Fibroblast of mammary gland (primary cell): Measurements from ENCODE around the gene IFNG.
"Not testable (repeated sequence)": the region's sequence is repeated elsewhere in the genome, so short reads cannot be mapped to it uniquely, and the experiment has no call there.

ENCODE experiments used
- DNase-seq: peaks from one replicate; pipeline ENCODE4 v3.0.0-alpha.2; 2010; ENCODE audit warnings: low read depth
- H3K4me3 ChIP-seq: 2 replicates; pipeline ENCODE4 v1.5.1; 2011; ENCODE audit warnings: low read depth, mild to moderate bottlenecking, low read length, moderate library complexity; ENCODE audit not compliant: control insufficient read depth
- TF ChIP-seq, protein P1 (sequence below): conservative IDR thresholded peaks from 2 replicates; pipeline ENCODE4 v1.5.1; 2011; ENCODE audit warnings: low read depth, low read length, inconsistent platforms; ENCODE audit not compliant: control insufficient read depth, insufficient read depth

Gene IFNG

GRCh38 chr12:68159681-68160304 is at the start of gene IFNG:
TSS of gene IFNG (minus strand) at chr12:68159740. CDS start at chr12:68159615, 125 bp downstream.
- no peak for DNase-seq
- H3K4me3 ChIP-seq = no peak within 1 kb of the TSS
- TF ChIP-seq, protein P1, sequence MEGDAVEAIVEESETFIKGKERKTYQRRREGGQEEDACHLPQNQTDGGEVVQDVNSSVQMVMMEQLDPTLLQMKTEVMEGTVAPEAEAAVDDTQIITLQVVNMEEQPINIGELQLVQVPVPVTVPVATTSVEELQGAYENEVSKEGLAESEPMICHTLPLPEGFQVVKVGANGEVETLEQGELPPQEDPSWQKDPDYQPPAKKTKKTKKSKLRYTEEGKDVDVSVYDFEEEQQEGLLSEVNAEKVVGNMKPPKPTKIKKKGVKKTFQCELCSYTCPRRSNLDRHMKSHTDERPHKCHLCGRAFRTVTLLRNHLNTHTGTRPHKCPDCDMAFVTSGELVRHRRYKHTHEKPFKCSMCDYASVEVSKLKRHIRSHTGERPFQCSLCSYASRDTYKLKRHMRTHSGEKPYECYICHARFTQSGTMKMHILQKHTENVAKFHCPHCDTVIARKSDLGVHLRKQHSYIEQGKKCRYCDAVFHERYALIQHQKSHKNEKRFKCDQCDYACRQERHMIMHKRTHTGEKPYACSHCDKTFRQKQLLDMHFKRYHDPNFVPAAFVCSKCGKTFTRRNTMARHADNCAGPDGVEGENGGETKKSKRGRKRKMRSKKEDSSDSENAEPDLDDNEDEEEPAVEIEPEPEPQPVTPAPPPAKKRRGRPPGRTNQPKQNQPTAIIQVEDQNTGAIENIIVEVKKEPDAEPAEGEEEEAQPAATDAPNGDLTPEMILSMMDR = no peak

- not testable (repeated sequence) for H3K4me3 ChIP-seq, DNase-seq
These were observed 49.6 kb upstream of the IFNG start for GRCh38 chr12:68209048-68209728.

GRCh38 chr12:68207276-68207675 is 47.7 kb upstream of the IFNG start:
- DNase-seq = no peak
- no peak overlapping the region for H3K4me3 ChIP-seq
- TF ChIP-seq, protein P1 = no peak

DNA sequence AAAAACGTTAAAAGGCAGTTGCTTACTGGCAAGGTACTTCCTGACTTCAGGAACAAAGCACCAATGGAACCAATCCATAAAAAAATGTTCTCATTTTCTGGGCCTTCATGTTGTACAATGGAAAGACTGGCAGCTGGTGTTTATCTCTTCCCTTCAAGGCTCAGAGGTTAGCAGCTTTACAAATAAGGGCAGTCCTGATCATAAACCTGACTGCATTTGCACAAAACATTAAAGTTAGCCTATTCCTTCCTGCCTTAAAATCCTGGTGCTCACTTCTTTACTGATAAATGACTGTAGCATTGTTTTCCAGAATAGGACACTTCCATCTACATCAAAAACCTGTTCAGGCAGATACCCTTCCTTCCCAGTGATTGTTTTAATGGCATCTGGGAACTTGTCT is 46.9 kb upstream of the IFNG start:
- no peak overlapping the region for H3K4me3 ChIP-seq
- TF ChIP-seq, protein P1 = no peak
- no peak for DNase-seq

DNA sequence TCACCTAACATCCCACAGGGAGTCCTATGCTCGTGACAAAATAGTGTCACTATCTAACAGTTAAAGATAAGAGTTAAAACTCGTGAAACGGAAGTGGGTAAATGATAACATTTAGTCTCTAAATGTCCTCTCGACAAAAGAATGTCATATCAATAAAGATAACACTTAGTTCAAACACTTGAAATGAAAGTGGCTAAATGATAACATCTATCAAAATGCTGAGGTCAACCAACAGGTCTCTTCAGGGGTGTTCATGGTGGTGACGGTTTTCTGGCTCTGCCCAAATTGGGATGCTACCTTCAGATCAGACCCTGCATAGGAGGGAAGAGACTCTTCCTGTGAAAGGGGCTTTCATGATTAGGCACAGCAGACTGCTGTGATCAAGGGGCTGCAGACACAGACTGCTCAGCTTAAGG is 43.9 kb upstream of the IFNG start:
- no peak overlapping the region for H3K4me3 ChIP-seq
- TF ChIP-seq, protein P1 = no peak
- DNase-seq = no peak

DNA sequence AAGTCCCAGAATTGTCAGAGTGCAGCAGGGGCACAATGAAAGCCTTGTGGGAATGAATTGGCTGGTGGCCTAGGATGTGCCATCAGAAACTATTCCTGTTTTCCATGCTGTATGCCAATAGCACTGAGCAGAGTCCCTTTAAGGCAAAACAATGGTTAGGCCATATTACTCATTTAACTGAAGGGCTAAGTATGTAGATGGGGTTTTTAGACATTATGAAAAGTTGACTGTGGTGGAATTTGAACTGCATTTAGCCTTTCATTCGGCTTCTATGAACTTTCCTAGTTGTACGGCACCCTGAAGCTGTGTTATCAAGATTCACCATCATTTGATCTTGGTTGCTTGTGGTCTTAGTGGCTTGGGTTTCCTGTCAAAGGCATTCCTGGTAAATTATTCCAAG is 41.3 kb upstream of the IFNG start:
- H3K4me3 ChIP-seq = no peak overlapping the region
- TF ChIP-seq, protein P1 = no peak
- no peak for DNase-seq

DNA sequence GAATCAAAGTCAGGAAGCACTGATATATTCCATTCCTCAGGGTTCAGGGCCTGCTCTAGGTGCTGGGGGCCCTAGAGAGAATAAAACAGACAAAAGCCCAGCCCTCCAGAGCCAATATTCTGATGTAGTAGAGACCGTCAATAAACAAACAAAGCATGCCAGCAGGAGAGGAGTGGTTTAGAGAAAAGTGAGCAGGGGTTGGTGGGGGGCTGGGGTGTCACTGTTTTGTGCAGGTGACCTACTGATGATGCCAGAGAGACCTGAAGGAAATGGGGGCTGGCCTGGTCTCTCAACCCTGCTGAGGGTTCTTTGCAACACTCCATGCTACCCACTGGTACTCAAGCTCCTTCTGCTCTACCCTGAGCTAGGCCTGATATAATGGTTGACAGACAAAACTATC is 39.6 kb upstream of the IFNG start:
- TF ChIP-seq, protein P1 = no peak
- no peak for DNase-seq
- H3K4me3 ChIP-seq = no peak overlapping the region
